Keratinocyte (primary cell): ENCODE results near the gene MIOX. TPM values are rescaled to one million over a fixed set of nuclear protein-coding genes. Genes with fewer than 3 reads are reported as not detected.

Experiments used
- DNase-seq: peaks from one replicate; pipeline ENCODE4 v3.0.0-alpha.2; 2011; ENCODE audit warnings: low read depth, missing footprints, low spot score
- FAIRE-seq: peaks from 2 replicates; lab custom pipeline; 2011; peaks lifted over from hg19 to GRCh38; lab: Jason Lieb, UNC
- H2AFZ ChIP-seq: 2 replicates; pipeline ENCODE4 v1.6.0; 2012; ENCODE audit warnings: low read length, control low read depth, inconsistent platforms; ENCODE audit not compliant: control insufficient read depth
- H3K27ac ChIP-seq: 2 replicates; pipeline ENCODE4 v1.5.1; 2011; ENCODE audit warnings: low read length; ENCODE audit not compliant: control insufficient read depth, insufficient read depth
- H3K27me3 ChIP-seq: 3 replicates; pipeline ENCODE4 v1.6.0; 2011; ENCODE audit warnings: low read length; ENCODE audit not compliant: control insufficient read depth, insufficient read depth; ENCODE audit errors: extremely low read depth
- H3K36me3 ChIP-seq, 2 experiments: 2 replicates in 1 of 2; 3 replicates in 1 of 2; pipeline ENCODE4 v1.5.1; 2011; ENCODE audit warnings: low read length in 2 of 2, mild to moderate bottlenecking in 1 of 2; ENCODE audit not compliant: control insufficient read depth in 2 of 2, insufficient read depth in 2 of 2; ENCODE audit errors: extremely low read depth in 1 of 2
- H3K4me1 ChIP-seq: 3 replicates; pipeline ENCODE4 v1.5.1; 2011; ENCODE audit warnings: low read length; ENCODE audit not compliant: control insufficient read depth, insufficient read depth; ENCODE audit errors: extremely low read depth
- H3K4me2 ChIP-seq: 3 replicates; pipeline ENCODE4 v1.6.0; 2011; ENCODE audit warnings: low read depth, low read length; ENCODE audit not compliant: control insufficient read depth, insufficient read depth; ENCODE audit errors: extremely low read depth
- H3K4me3 ChIP-seq, 3 experiments: fragments of 200-600 bp in 1 of 3; sonication (generic) in 1 of 3; 2 replicates in 2 of 3; 3 replicates in 1 of 3; pipeline ENCODE4 v1.5.1; 2011 to 2016; ENCODE audit warnings: low read length in 3 of 3, mild to moderate bottlenecking in 3 of 3, control low read depth in 2 of 3, inconsistent platforms in 1 of 3, low read depth in 1 of 3, mixed read lengths in 1 of 3, mixed run types in 1 of 3, moderate library complexity in 1 of 3; ENCODE audit not compliant: control insufficient read depth in 2 of 3, insufficient read depth in 2 of 3; ENCODE audit errors: extremely low read depth in 1 of 3
- H3K79me2 ChIP-seq: 2 replicates; pipeline ENCODE4 v1.6.0; 2012; ENCODE audit warnings: low read length; ENCODE audit not compliant: control insufficient read depth, insufficient read depth
- H3K9ac ChIP-seq: 3 replicates; pipeline ENCODE4 v1.6.0; 2011; ENCODE audit warnings: low read length; ENCODE audit not compliant: control insufficient read depth, insufficient read depth; ENCODE audit errors: extremely low read depth
- H3K9me1 ChIP-seq: 3 replicates; pipeline ENCODE4 v1.6.0; 2011; ENCODE audit warnings: low read length; ENCODE audit not compliant: control insufficient read depth, insufficient read depth; ENCODE audit errors: extremely low read depth
- H3K9me3 ChIP-seq: 2 replicates; pipeline ENCODE4 v1.5.1; 2012; ENCODE audit warnings: low read depth, low read length; ENCODE audit not compliant: control insufficient read depth
- H4K20me1 ChIP-seq: 3 replicates; pipeline ENCODE4 v1.6.0; 2011; ENCODE audit warnings: low read length; ENCODE audit not compliant: control insufficient read depth, insufficient read depth; ENCODE audit errors: extremely low read depth
- EZH2 ChIP-seq: IDR thresholded peaks from one replicate; pipeline ENCODE4 v1.6.1; 2012; ENCODE audit warnings: inconsistent platforms, mild to moderate bottlenecking, low read length, moderate library complexity
- dilution Hi-C: fragments of 300-500 bp; cut with MboI; formaldehyde crosslinking; loops from one replicate; pipeline ENCODE4 v1.7.0; 2020; ENCODE audit warnings: low sequenced_read_pairs; ENCODE audit not compliant: extremely low pct_ligation_motif_present
- polyA plus RNA-seq, 5 experiments: library from polyadenylated mRNA; depleted of rRNA in 3 of 5; stranded (reverse) in 3 of 5; stranded (forward) in 1 of 5; unstranded in 1 of 5; fragments of >200 nt; gene quantifications; 1 replicate in 1 of 5; 2 replicates in 3 of 5; 3 replicates in 1 of 5; pipeline versions ENCODE4 v1.2.1 to v1.2.3, GENCODE V29; 2011 to 2012; ENCODE audit warnings: missing spikeins in 2 of 5, low read depth in 1 of 5, low replicate concordance in 1 of 5
- TF ChIP-seq, protein P1 (sequence below), 3 experiments: IDR thresholded peaks in 1 of 3; conservative IDR thresholded peaks in 1 of 3; optimal IDR thresholded peaks in 1 of 3; 2 replicates in 2 of 3; 3 replicates in 1 of 3; pipeline versions ENCODE3 to v1.5.1; 2011; ENCODE audit warnings: low read length in 3 of 3, mild to moderate bottlenecking in 3 of 3, moderate library complexity in 2 of 3, control low read depth in 1 of 3, inconsistent platforms in 1 of 3; ENCODE audit not compliant: insufficient read depth in 2 of 3; ENCODE audit errors: extremely low read depth in 1 of 3

Gene MIOX
- polyA plus RNA-seq, 1 donor (not counting 4 experiments of a cell fraction or from before 2014, with no cell fraction given), result not detected

DNA sequence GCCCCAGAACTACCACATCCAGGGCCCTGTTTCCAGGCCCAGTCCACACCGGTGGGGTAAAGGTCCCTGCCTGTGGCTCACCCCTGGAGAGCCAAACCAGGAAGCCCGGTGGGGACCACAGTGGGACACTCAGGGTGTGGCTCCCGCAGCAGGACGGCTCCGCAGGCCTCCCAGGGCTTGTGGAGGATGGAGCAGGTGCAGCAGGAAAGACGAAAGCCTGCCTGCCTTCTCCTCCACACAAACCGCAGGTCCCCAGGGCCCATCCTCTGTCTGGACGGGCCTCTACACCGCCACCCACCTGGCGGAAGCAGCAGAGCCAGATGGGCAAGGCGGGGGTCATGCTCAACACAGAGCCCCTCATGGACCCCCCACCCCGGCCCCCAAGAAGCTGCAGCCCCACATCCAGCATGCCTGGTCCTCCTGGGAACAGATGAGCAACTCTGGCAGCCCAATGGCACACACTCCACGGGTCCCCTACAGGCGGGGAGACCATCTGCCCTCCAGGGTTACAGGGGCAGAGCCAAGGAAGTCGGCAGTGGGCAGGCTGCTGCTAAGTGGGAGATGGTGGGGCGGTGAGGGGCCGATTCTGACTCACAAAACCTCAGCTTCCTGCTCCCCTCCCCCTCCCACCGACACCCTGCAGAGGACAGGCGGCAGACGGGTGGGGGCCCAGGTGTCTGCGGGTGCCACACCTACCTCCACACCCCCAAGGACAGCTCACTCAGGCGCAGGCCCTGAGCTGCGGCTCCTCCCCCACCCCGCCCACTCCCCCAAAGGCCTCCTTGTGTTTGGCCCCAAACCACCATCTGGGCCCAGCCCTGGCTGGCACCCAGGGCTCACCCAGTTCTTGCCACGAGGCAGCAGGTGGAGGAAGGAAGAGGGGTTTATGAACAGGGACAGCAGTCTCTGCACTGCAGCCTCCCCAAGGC, 17.0 kb upstream of the MIOX start:
- H3K27me3 ChIP-seq, result no peaks in the 10 kb centered on the region
- FAIRE-seq, result peak; percentile 53
- H3K4me1 ChIP-seq, result peaks cover 49% of the 10 kb centered on the region
- no peak for TF ChIP-seq EZH2
- TF ChIP-seq, protein P1, sequence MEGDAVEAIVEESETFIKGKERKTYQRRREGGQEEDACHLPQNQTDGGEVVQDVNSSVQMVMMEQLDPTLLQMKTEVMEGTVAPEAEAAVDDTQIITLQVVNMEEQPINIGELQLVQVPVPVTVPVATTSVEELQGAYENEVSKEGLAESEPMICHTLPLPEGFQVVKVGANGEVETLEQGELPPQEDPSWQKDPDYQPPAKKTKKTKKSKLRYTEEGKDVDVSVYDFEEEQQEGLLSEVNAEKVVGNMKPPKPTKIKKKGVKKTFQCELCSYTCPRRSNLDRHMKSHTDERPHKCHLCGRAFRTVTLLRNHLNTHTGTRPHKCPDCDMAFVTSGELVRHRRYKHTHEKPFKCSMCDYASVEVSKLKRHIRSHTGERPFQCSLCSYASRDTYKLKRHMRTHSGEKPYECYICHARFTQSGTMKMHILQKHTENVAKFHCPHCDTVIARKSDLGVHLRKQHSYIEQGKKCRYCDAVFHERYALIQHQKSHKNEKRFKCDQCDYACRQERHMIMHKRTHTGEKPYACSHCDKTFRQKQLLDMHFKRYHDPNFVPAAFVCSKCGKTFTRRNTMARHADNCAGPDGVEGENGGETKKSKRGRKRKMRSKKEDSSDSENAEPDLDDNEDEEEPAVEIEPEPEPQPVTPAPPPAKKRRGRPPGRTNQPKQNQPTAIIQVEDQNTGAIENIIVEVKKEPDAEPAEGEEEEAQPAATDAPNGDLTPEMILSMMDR (optimal IDR thresholded peaks at IDR 0.05 in 1 of 3, IDR thresholded peaks at IDR 0.05 in 1 of 3, conservative IDR thresholded peaks at IDR 0.05 in 1 of 3; ENCODE audit: extremely low read depth in 1 of 3, insufficient read depth in 2 of 3, low read length in 3 of 3), result no peak
- peak overlapping the region; percentile 64 for H3K4me2 ChIP-seq
- H3K9me1 ChIP-seq, result peaks cover 17% of the 10 kb centered on the region
- peak; percentile 83 for DNase-seq
- H3K27ac ChIP-seq, result peak overlapping the region; percentile 38
- no peak overlapping the region for H2AFZ ChIP-seq
- H3K36me3 ChIP-seq, result peaks cover 21 to 40% of the 10 kb centered on the region in 2 experiments
- dilution Hi-C loops, result no loop called here
- H4K20me1 ChIP-seq, result peaks cover 41% of the 10 kb centered on the region
- no peaks in the 10 kb centered on the region for H3K9me3 ChIP-seq
- H3K4me3 ChIP-seq, result peak overlapping the region in 1 of 3 experiments; percentile 18
- H3K9ac ChIP-seq, result peak overlapping the region; percentile 8
- peaks cover 58% of the 10 kb centered on the region for H3K79me2 ChIP-seq

DNA sequence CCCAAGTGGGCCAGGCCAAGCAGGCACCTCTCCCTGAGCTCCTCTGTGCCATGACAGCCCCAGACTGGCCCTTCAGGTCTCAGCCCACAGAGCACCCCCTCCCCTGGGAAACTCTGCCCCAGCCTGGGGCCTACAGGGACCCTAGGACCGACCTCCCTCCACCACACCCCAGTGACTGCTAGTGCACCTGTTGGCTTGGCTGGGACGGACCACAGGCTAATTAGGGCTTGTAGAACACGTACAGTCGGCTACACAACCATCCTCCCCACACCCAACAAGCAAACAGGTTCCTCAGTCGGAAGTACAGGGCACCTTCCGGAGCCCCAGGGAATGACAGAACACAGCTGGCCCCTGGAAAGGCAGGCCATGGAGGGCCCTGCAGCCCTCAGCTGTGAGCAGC, 16.2 kb upstream of the MIOX start:
- no peak for TF ChIP-seq EZH2
- TF ChIP-seq, protein P1 (optimal IDR thresholded peaks at IDR 0.05 in 1 of 3, IDR thresholded peaks at IDR 0.05 in 1 of 3, conservative IDR thresholded peaks at IDR 0.05 in 1 of 3; ENCODE audit: extremely low read depth in 1 of 3, insufficient read depth in 2 of 3, low read length in 3 of 3), result no peak
- H3K27me3 ChIP-seq, result no peaks in the 10 kb centered on the region
- H4K20me1 ChIP-seq, result peaks cover 41% of the 10 kb centered on the region
- no peak overlapping the region for H2AFZ ChIP-seq
- no peak for FAIRE-seq
- DNase-seq, result no peak
- H3K4me3 ChIP-seq, result peak overlapping the region in 1 of 3 experiments; percentile 18
- H3K27ac ChIP-seq, result no peak overlapping the region
- H3K79me2 ChIP-seq, result peaks cover 59% of the 10 kb centered on the region
- H3K9me1 ChIP-seq, result peaks cover 17% of the 10 kb centered on the region
- no peaks in the 10 kb centered on the region for H3K9me3 ChIP-seq
- peaks cover 54% of the 10 kb centered on the region for H3K4me1 ChIP-seq
- peak overlapping the region; percentile 64 for H3K4me2 ChIP-seq
- dilution Hi-C loops, result no loop called here
- peaks cover 17 to 31% of the 10 kb centered on the region in 2 experiments for H3K36me3 ChIP-seq
- H3K9ac ChIP-seq, result peak overlapping the region; percentile 8
